AG10803 (cell line): Measurements from ENCODE around the gene KHDC3L.
"Not testable (repeated sequence)": the region's sequence is repeated elsewhere in the genome, so short reads cannot be mapped to it uniquely, and the experiment has no call there.

ENCODE experiments used
- DNase-seq: peaks from one replicate; pipeline ENCODE4 v3.0.0; 2010; ENCODE audit warnings: low read depth
- H3K4me3 ChIP-seq: 2 replicates; pipeline ENCODE4 v1.5.1; 2011; ENCODE audit warnings: mild to moderate bottlenecking, low read length, control low read depth
- TF ChIP-seq, protein P1 (sequence below): conservative IDR thresholded peaks from 2 replicates; pipeline ENCODE4 v1.5.1; 2011; ENCODE audit warnings: mild to moderate bottlenecking, low read length, control low read depth, inconsistent platforms

The KHDC3L gene

DNA sequence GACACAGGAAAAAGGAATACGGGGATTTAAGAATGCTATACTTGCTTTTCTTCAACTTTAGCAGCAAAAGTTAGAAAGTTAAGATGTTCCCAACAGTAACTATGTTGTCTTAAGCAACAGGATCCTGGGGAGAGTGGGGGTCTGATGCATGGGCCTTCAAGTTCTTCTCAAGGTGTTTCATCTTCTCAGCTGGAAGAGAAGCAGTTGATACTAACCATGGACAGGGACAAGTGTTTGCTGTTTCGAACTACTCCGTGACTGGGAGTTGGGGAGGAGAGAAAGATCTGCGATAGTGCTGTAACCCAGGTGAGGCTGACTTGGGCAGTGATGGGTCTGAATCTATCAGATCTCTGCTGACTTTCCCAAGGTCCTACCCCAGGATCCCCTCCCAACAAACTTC lies 6.2 kb downstream of the KHDC3L start:
- TF ChIP-seq, protein P1, sequence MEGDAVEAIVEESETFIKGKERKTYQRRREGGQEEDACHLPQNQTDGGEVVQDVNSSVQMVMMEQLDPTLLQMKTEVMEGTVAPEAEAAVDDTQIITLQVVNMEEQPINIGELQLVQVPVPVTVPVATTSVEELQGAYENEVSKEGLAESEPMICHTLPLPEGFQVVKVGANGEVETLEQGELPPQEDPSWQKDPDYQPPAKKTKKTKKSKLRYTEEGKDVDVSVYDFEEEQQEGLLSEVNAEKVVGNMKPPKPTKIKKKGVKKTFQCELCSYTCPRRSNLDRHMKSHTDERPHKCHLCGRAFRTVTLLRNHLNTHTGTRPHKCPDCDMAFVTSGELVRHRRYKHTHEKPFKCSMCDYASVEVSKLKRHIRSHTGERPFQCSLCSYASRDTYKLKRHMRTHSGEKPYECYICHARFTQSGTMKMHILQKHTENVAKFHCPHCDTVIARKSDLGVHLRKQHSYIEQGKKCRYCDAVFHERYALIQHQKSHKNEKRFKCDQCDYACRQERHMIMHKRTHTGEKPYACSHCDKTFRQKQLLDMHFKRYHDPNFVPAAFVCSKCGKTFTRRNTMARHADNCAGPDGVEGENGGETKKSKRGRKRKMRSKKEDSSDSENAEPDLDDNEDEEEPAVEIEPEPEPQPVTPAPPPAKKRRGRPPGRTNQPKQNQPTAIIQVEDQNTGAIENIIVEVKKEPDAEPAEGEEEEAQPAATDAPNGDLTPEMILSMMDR = no peak

DNA sequence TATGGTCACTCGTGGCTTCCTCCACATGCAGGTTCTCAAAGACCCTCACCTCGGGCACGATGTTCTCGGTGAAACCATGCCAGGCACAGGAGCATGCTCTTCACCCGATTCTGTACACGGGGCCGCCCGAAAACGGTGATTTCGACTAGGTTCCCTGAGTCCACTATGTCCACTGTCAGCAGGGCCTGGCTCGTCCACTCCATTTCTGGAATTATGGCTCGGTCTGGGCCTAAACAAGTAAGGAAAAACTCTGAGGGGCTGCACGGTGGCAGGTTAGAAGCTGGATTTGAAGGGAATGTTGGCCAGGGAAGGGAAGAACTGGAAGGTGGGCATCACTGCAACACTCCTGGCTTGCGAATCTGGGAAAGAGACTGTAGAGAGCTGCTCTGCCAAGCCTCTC lies 6.7 kb downstream of the KHDC3L start:
- no peak for DNase-seq
- TF ChIP-seq, protein P1 = no peak
- H3K4me3 ChIP-seq = no peak overlapping the region

More for the DNA sequence above, 6.2 kb downstream of the KHDC3L start:
- no peak for DNase-seq
- no peak overlapping the region for H3K4me3 ChIP-seq

DNA sequence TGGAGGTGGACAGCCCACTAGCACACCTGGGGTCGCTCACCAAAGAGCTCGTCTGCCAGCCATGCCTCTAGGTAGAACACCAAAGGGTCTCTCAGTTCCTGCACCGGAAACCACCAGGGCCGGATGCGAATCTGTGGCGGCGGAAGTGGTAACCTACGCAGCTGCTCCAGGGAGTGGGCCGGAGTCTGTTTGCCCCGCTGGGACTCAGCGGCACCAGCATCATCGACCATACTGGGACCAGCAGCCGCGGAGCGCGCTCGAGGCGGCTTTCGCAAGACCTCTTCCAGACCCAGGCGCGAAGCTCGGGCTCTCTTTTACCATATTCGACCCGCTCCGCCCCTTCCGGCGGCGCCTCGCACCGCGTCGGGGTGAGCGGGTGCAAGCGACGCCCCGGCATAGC lies 7.1 kb downstream of the KHDC3L start, which contains the start of gene OOEP:
OOEP (minus strand) TSS at position 335 of the 400 bp plus-strand sequence; CDS start at position 230, 105 bp downstream.
- DNase-seq = no peak
- no peak within 1 kb of the TSS for H3K4me3 ChIP-seq
- TF ChIP-seq, protein P1 = no peak

GRCh38 chr6:73371984-73372383 lies 9.5 kb downstream of the KHDC3L start:
- TF ChIP-seq, protein P1 = no peak
- DNase-seq = no peak
- no peak overlapping the region for H3K4me3 ChIP-seq

- no peak overlapping the region for H3K4me3 ChIP-seq
- no peak for DNase-seq
- TF ChIP-seq, protein P1 = no peak
These were observed 10.1 kb downstream of the KHDC3L start for GRCh38 chr6:73372516-73372915.

DNA sequence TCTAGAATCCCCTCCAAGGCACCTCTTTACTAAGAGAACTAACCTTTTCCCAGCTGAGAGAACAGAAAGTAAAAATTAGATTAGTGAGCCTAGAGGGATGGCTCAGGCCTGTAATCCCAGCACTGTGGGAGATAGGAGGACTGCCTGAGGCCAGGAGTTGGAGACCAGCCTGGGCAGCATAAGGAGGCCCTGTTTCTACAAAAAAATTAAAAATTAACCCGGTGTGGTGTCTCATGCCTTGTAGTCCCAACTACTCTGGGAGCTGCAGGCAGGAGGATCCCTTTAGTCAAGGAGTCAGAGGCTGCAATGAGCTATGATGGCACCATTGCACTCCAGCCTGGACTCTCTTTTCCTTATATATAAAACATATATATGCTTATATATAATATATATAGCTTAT lies 12.8 kb downstream of the KHDC3L start:
- DNase-seq = no peak
- no peak overlapping the region for H3K4me3 ChIP-seq
- TF ChIP-seq, protein P1 = no peak

DNA sequence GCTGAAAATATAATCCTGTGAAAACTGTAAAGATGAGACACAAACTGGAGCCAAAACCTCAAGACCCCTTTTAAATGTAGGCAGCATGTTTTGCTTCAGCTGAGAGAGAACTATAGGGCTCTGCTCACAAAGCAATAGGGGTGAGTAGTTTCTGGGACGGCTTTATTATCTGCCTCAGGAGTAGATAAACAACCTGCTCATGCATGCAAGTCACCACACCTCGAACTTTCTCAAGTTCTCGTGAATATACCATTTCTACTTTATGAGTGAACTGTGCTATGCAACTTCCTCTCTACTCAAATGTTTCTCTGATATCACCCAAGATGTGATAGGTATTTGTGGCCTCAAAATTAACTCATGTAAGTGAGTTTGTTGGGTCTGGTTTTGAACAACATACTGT lies 14.8 kb downstream of the KHDC3L start:
- DNase-seq = no peak
- TF ChIP-seq, protein P1 = no peak
- no peak overlapping the region for H3K4me3 ChIP-seq

- not testable (repeated sequence) for DNase-seq
These were observed 19.1 kb downstream of the KHDC3L start for GRCh38 chr6:73381531-73381930.

More at GRCh38 chr6:73381531-73381930, 19.1 kb downstream of the KHDC3L start:
- not testable (repeated sequence) for H3K4me3 ChIP-seq
